DOHH2 (cell line): ENCODE data around the gene MCC.

ENCODE experiments used
- H3F3A ChIP-seq: fragments of 200-600 bp; sonication (generic), shearing (Covaris generic); 2 replicates; pipeline ENCODE4 v1.6.0; 2016; ENCODE audit warnings: antibody characterized with exemption, mild to moderate bottlenecking; ENCODE audit not compliant: control insufficient read depth, insufficient read depth
- H3K27ac ChIP-seq: fragments of 200-600 bp; sonication (generic); 2 replicates; pipeline ENCODE4 v1.5.1; 2014; ENCODE audit warnings: low read depth, mild to moderate bottlenecking, low read length, moderate library complexity
- H3K27me3 ChIP-seq: fragments of 200-600 bp; sonication (generic); 2 replicates; pipeline ENCODE4 v1.6.1; 2014; ENCODE audit warnings: mild to moderate bottlenecking, low read length, mixed read lengths; ENCODE audit not compliant: control insufficient read depth
- H3K36me3 ChIP-seq: fragments of 200-600 bp; sonication (generic); 2 replicates; pipeline ENCODE4 v1.6.1; 2014; ENCODE audit warnings: mild to moderate bottlenecking, low read length, moderate library complexity, mixed read lengths; ENCODE audit not compliant: control insufficient read depth
- H3K4me1 ChIP-seq: fragments of 200-600 bp; sonication (generic); 2 replicates; pipeline ENCODE4 v1.6.1; 2014; ENCODE audit warnings: mild to moderate bottlenecking, low read length, mixed read lengths; ENCODE audit not compliant: control insufficient read depth
- H3K4me2 ChIP-seq: fragments of 200-600 bp; sonication (generic); 2 replicates; pipeline ENCODE4 v1.6.0; 2014; ENCODE audit warnings: mild to moderate bottlenecking, low read length, moderate library complexity
- H3K4me3 ChIP-seq: fragments of 200-600 bp; sonication (generic); 2 replicates; pipeline ENCODE4 v1.5.1; 2014; ENCODE audit warnings: mild to moderate bottlenecking, low read length, mixed read lengths
- H3K79me2 ChIP-seq: fragments of 200-600 bp; sonication (generic); 2 replicates; pipeline ENCODE4 v1.6.1; 2014; ENCODE audit warnings: mild to moderate bottlenecking, low read length, mixed read lengths; ENCODE audit not compliant: control insufficient read depth
- H3K9me2 ChIP-seq: fragments of 200-600 bp; sonication (generic); replicated peaks from 2 replicates; pipeline ENCODE4 v1.6.1; 2014; ENCODE audit warnings: mild to moderate bottlenecking, low read length, mixed read lengths; ENCODE audit not compliant: control insufficient read depth
- H3K9me3 ChIP-seq: fragments of 200-600 bp; sonication (generic); 2 replicates; pipeline ENCODE4 v1.6.1; 2014; ENCODE audit warnings: antibody characterized with exemption, low read length, mixed read lengths; ENCODE audit not compliant: control insufficient read depth, insufficient read depth
- H4K20me1 ChIP-seq: fragments of 200-600 bp; sonication (generic); 2 replicates; pipeline ENCODE4 v1.6.0; 2014; ENCODE audit warnings: low read depth, mild to moderate bottlenecking, antibody characterized with exemption, low read length, moderate library complexity; ENCODE audit not compliant: control insufficient read depth, insufficient read depth
- EZH2phosphoT487 ChIP-seq: fragments of 200-600 bp; sonication (generic); IDR thresholded peaks from 2 replicates; pipeline ENCODE4 v1.6.1; 2017; ENCODE audit warnings: borderline replicate concordance, mild to moderate bottlenecking, antibody characterized with exemption, low read length, moderate library complexity, mixed read lengths
- TF ChIP-seq, protein P1 (sequence below): fragments of 200-600 bp; sonication (generic); IDR thresholded peaks from one replicate; pipeline ENCODE4 v1.5.1; 2014; ENCODE audit warnings: antibody characterized with exemption, mild to moderate bottlenecking, low read depth, low read length; ENCODE audit not compliant: poor library complexity, severe bottlenecking

MCC gene

DNA sequence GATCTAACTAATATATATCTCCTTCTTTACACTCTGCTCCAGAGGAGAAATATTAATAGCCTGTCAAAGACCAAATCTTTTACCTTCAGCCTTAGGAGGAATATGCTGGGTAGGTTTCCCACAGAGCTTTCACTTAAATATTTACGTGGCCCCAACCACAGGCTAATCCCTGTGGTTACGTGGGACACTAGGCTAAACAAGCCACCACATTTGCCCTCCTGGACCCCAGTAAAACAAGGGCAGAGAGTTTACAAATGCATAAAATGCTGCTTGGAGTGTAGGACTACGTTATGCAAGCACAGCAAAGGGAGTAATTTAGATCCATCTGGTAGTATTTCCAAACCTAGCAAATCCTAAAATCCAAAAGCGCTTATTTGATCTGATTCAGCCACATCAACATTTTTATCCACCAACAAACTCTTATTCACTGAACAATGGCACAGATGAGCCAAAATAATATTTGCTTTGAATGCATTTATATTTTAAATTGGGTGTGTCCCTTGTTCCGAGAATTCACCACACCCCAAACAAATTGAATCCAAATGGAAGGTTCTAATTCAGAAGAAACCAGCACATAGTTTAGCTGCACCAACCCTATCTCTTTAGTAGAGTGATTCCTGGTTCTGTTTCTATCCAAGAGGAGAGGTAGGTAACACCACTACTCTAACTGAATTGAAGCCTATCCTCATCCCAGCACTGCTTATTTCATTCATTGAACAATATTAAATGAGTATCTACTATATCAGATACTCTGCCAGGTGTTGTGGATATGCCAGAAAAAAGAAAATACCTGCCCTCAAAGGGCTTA lies 232.5 kb downstream of the MCC start:
- H3K9me3 ChIP-seq: no peaks in the 10 kb centered on the region
- TF ChIP-seq EZH2phosphoT487: no peak
- TF ChIP-seq, protein P1, sequence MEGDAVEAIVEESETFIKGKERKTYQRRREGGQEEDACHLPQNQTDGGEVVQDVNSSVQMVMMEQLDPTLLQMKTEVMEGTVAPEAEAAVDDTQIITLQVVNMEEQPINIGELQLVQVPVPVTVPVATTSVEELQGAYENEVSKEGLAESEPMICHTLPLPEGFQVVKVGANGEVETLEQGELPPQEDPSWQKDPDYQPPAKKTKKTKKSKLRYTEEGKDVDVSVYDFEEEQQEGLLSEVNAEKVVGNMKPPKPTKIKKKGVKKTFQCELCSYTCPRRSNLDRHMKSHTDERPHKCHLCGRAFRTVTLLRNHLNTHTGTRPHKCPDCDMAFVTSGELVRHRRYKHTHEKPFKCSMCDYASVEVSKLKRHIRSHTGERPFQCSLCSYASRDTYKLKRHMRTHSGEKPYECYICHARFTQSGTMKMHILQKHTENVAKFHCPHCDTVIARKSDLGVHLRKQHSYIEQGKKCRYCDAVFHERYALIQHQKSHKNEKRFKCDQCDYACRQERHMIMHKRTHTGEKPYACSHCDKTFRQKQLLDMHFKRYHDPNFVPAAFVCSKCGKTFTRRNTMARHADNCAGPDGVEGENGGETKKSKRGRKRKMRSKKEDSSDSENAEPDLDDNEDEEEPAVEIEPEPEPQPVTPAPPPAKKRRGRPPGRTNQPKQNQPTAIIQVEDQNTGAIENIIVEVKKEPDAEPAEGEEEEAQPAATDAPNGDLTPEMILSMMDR: no peak
- no peak overlapping the region for H3K27ac ChIP-seq
- H3K4me1 ChIP-seq: no peaks in the 10 kb centered on the region
- H3K36me3 ChIP-seq: no peaks in the 10 kb centered on the region
- no peaks in the 10 kb centered on the region for H3F3A ChIP-seq
- no peaks in the 10 kb centered on the region for H4K20me1 ChIP-seq
- H3K4me3 ChIP-seq: no peak overlapping the region
- H3K79me2 ChIP-seq: no peaks in the 10 kb centered on the region
- peaks cover 4% of the 10 kb centered on the region; the same call in 1 of the 2 replicates for H3K27me3 ChIP-seq
- no peak overlapping the region for H3K4me2 ChIP-seq
- no peaks in the 10 kb centered on the region for H3K9me2 ChIP-seq

DNA sequence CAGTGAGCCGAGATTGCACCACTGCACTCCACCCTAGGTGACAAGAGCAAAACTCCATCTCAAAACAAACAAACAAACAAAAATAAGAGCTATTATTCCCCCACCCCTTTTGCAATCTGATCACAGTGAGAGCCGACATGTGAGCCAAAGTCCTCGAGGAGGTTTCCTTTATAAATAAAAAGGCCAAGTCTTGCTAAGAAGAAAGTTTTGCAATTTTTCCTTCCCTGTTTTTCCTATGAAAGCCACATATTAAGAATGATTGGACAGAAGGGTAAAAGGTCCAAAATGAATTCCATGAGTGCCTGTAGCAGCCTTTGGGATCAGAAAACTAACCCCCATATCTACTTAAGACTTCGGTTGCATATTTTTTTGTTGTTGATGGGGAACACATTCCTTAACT lies 233.1 kb downstream of the MCC start:
- Histone ChIP-seq H3K4me2 (no peak overlapping the region), H3F3A (no peaks in the 10 kb centered on the region), H3K27me3 (peaks cover 4% of the 10 kb centered on the region; the same call in 1 of the 2 replicates), H3K4me1 (no peaks in the 10 kb centered on the region), H3K27ac (no peak overlapping the region), H3K9me2 (no peaks in the 10 kb centered on the region), H3K36me3 (no peaks in the 10 kb centered on the region), H3K9me3 (no peaks in the 10 kb centered on the region), H3K79me2 (no peaks in the 10 kb centered on the region), H3K4me3 (no peak overlapping the region), H4K20me1 (no peaks in the 10 kb centered on the region)
- TF ChIP-seq EZH2phosphoT487: no peak
- TF ChIP-seq, protein P1: no peak

DNA sequence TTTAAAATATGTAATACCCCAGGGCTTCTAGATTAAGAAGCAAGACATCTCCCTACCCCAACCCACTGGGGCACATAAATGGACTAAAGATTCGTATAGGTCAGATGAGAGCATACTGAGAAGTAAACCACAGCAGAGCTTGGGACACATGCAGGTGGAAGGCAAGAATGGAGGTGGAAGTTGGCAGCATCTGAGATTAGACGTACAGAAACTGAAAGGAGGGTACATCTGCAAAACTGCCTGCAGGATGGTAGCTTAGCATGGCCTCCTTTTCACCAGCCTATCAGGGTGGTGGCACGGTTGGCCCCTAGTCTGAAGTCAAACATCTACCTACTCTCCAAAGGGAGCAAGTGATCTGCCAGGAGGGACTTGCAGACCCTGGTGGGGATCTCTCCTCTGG lies 235.2 kb downstream of the MCC start:
- no peaks in the 10 kb centered on the region for H3K79me2 ChIP-seq
- no peak overlapping the region for H3K4me2 ChIP-seq
- no peaks in the 10 kb centered on the region for H3K36me3 ChIP-seq
- H3K4me1 ChIP-seq: no peaks in the 10 kb centered on the region
- H3F3A ChIP-seq: no peaks in the 10 kb centered on the region
- H3K9me3 ChIP-seq: no peaks in the 10 kb centered on the region
- no peak overlapping the region for H3K4me3 ChIP-seq
- H3K27ac ChIP-seq: no peak overlapping the region
- TF ChIP-seq, protein P1: no peak
- TF ChIP-seq EZH2phosphoT487: no peak
- no peaks in the 10 kb centered on the region for H3K9me2 ChIP-seq
- H3K27me3 ChIP-seq: peaks cover 4% of the 10 kb centered on the region; the same call in 1 of the 2 replicates
- H4K20me1 ChIP-seq: no peaks in the 10 kb centered on the region
